DND-41 (cell line): ENCODE data around the gene HS3ST6.

Experiments used
- ATAC-seq: fragments of 200-7000 bp; cut with Tn5 transposase; 3 replicates; pipeline ENCODE4 v1.9.1; 2021; ENCODE audit warnings: low read depth; ENCODE audit not compliant: insufficient read depth
- DNase-seq: peaks from one replicate; pipeline ENCODE4 v3.0.0-alpha.2; 2020
- H2AFZ ChIP-seq: 2 replicates; pipeline ENCODE4 v1.6.0; 2012; ENCODE audit warnings: low read depth, low read length
- H3K27ac ChIP-seq: 2 replicates; pipeline ENCODE4 v1.5.1; 2012; ENCODE audit warnings: low read length, inconsistent platforms
- H3K27me3 ChIP-seq: fragments of 200-600 bp; sonication (generic); 2 replicates; pipeline ENCODE4 v1.6.0; 2012; ENCODE audit warnings: low read length, mild to moderate bottlenecking, inconsistent platforms; ENCODE audit not compliant: insufficient read depth, poor library complexity
- H3K36me3 ChIP-seq: 2 replicates; pipeline ENCODE4 v1.5.1; 2012; ENCODE audit warnings: low read length, inconsistent platforms; ENCODE audit not compliant: insufficient read depth
- H3K4me1 ChIP-seq: 2 replicates; pipeline ENCODE4 v1.5.1; 2012; ENCODE audit warnings: mild to moderate bottlenecking, low read length; ENCODE audit not compliant: insufficient read depth
- H3K4me2 ChIP-seq: 2 replicates; pipeline ENCODE4 v1.6.0; 2012; ENCODE audit warnings: mild to moderate bottlenecking, moderate library complexity, low read length, inconsistent platforms; ENCODE audit not compliant: insufficient read depth
- H3K4me3 ChIP-seq, 2 experiments: fragments of 200-600 bp in 1 of 2; shearing (Covaris generic) in 1 of 2; 2 replicates each; pipeline ENCODE4 v1.5.1; 2012 to 2016; ENCODE audit warnings: inconsistent platforms in 2 of 2, low read length in 2 of 2, mild to moderate bottlenecking in 2 of 2, low read depth in 1 of 2, moderate library complexity in 1 of 2
- H3K79me2 ChIP-seq: 2 replicates; pipeline ENCODE4 v1.6.0; 2012; ENCODE audit warnings: low read length, inconsistent platforms; ENCODE audit not compliant: insufficient read depth
- H3K9ac ChIP-seq: 2 replicates; pipeline ENCODE4 v1.6.0; 2012; ENCODE audit warnings: low read depth, mild to moderate bottlenecking, inconsistent platforms, low read length, moderate library complexity
- H3K9me3 ChIP-seq: 2 replicates; pipeline ENCODE4 v1.5.1; 2012; ENCODE audit warnings: low read length, moderate library complexity, mild to moderate bottlenecking, inconsistent platforms; ENCODE audit not compliant: insufficient read depth, severe bottlenecking
- H4K20me1 ChIP-seq: 2 replicates; pipeline ENCODE4 v1.6.0; 2012; ENCODE audit warnings: low read length; ENCODE audit not compliant: insufficient read depth
- CTCF ChIP-seq: IDR thresholded peaks from 2 replicates; pipeline ENCODE4 v1.5.1; 2012; ENCODE audit warnings: borderline replicate concordance, low read length, moderate library complexity, mild to moderate bottlenecking; ENCODE audit not compliant: poor library complexity, severe bottlenecking; ENCODE audit errors: extremely low read depth
- EZH2 ChIP-seq: IDR thresholded peaks from 3 replicates; pipeline ENCODE4 v1.6.1; 2012; ENCODE audit warnings: borderline replicate concordance, low read depth, mild to moderate bottlenecking, moderate library complexity, low read length, inconsistent platforms; ENCODE audit not compliant: severe bottlenecking

HS3ST6 gene

GRCh38 chr16:1879477-1879876 is 38.7 kb downstream of the HS3ST6 start:
- Histone ChIP-seq H3K27ac (no peak overlapping the region), H3K36me3 (no peaks in the 10 kb centered on the region), H3K4me2 (no peak overlapping the region), H3K4me3 (no peak overlapping the region), H3K4me1 (no peaks in the 10 kb centered on the region), H3K9ac (no peak overlapping the region), H3K9me3 (no peaks in the 10 kb centered on the region), H4K20me1 (no peaks in the 10 kb centered on the region), H3K27me3 (no peaks in the 10 kb centered on the region), H3K79me2 (no peaks in the 10 kb centered on the region), H2AFZ (no peak overlapping the region)
- ATAC-seq: no peak
- TF ChIP-seq EZH2 (no peak), CTCF (no peak)
- no peak for DNase-seq

- H2AFZ ChIP-seq: no peak overlapping the region
Measured at GRCh38 chr16:1878256-1878655, 40.0 kb downstream of the HS3ST6 start.

GRCh38 chr16:1877804-1878203 is 40.4 kb downstream of the HS3ST6 start:
- H3K4me2 ChIP-seq: no peak overlapping the region
- H3K9ac ChIP-seq: no peak overlapping the region
- no peaks in the 10 kb centered on the region for H3K9me3 ChIP-seq
- no peaks in the 10 kb centered on the region for H4K20me1 ChIP-seq
- no peak for TF ChIP-seq CTCF
- TF ChIP-seq EZH2: no peak
- no peaks in the 10 kb centered on the region for H3K27me3 ChIP-seq
- DNase-seq (no peak), ATAC-seq (no peak)
- H3K4me1 ChIP-seq: no peaks in the 10 kb centered on the region
- H2AFZ ChIP-seq: no peak overlapping the region
- H3K79me2 ChIP-seq: no peaks in the 10 kb centered on the region
- no peak overlapping the region for H3K27ac ChIP-seq
- no peak overlapping the region for H3K4me3 ChIP-seq
- no peaks in the 10 kb centered on the region for H3K36me3 ChIP-seq

More at GRCh38 chr16:1878256-1878655, 40.0 kb downstream of the HS3ST6 start:
- H3K27ac ChIP-seq: no peak overlapping the region
- H3K9me3 ChIP-seq: no peaks in the 10 kb centered on the region
- no peaks in the 10 kb centered on the region for H3K36me3 ChIP-seq
- no peak overlapping the region for H3K9ac ChIP-seq
- TF ChIP-seq CTCF (no peak), EZH2 (no peak)
- H3K79me2 ChIP-seq: no peaks in the 10 kb centered on the region
- DNase-seq (no peak), ATAC-seq (no peak)
- H4K20me1 ChIP-seq: no peaks in the 10 kb centered on the region
- H3K4me2 ChIP-seq: no peak overlapping the region
- no peak overlapping the region for H3K4me3 ChIP-seq
- no peaks in the 10 kb centered on the region for H3K27me3 ChIP-seq
- no peaks in the 10 kb centered on the region for H3K4me1 ChIP-seq

- H3K36me3 ChIP-seq: no peaks in the 10 kb centered on the region
- H3K27ac ChIP-seq: no peak overlapping the region
- H3K9me3 ChIP-seq: no peaks in the 10 kb centered on the region
- no peak for DNase-seq
- no peak overlapping the region for H3K9ac ChIP-seq
- H3K4me1 ChIP-seq: no peaks in the 10 kb centered on the region
- no peak overlapping the region for H2AFZ ChIP-seq
- no peaks in the 10 kb centered on the region for H4K20me1 ChIP-seq
- TF ChIP-seq CTCF (no peak), EZH2 (no peak)
- no peaks in the 10 kb centered on the region for H3K27me3 ChIP-seq
- no peaks in the 10 kb centered on the region for H3K79me2 ChIP-seq
- ATAC-seq: no peak
- H3K4me3 ChIP-seq: no peak overlapping the region
- H3K4me2 ChIP-seq: no peak overlapping the region
Measured at GRCh38 chr16:1877089-1877488, 41.1 kb downstream of the HS3ST6 start.
